Common myeloid progenitor, CD34-positive (primary cell): ENCODE results near the gene TM2D3. TPM values are rescaled to one million over a fixed set of nuclear protein-coding genes. Genes with fewer than 3 reads are reported as not detected.

Experiments used
- CTCF ChIA-PET: fragments of 350-600 bp; sonication (Branson Sonifier 250); formaldehyde crosslinking; loops from one replicate; lab custom pipeline; 2021; ENCODE audit warnings: antibody characterized with exemption; lab: Charles Lee
- POLR2A ChIA-PET: fragments of 350-600 bp; sonication (Branson Sonifier 250); formaldehyde crosslinking; loops from one replicate; lab custom pipeline; 2021; ENCODE audit warnings: antibody characterized with exemption; lab: Charles Lee
- DNase-seq, 3 donors: peaks; one replicate each; pipeline versions ENCODE4 v3.0.0 to v3.0.0-alpha.2; 2013
- H3K27ac ChIP-seq, 2 experiments: 1 replicate in 1 of 2; 2 replicates in 1 of 2; pipeline ENCODE4 v1.7.0; 2013; ENCODE audit warnings: inconsistent platforms in 2 of 2, low read length in 2 of 2, mild to moderate bottlenecking in 2 of 2, low read depth in 1 of 2, moderate library complexity in 1 of 2; ENCODE audit not compliant: severe bottlenecking in 2 of 2, insufficient read depth in 1 of 2, poor library complexity in 1 of 2
- H3K27me3 ChIP-seq, 5 experiments: replicated peaks in 2 of 5; 1 replicate in 3 of 5; 2 replicates in 2 of 5; pipeline versions ENCODE4 v1.6.1 to v1.7.0; 2013; ENCODE audit warnings: low read length in 4 of 5, mild to moderate bottlenecking in 2 of 5, moderate library complexity in 2 of 5, inconsistent platforms in 1 of 5; ENCODE audit not compliant: insufficient read depth in 5 of 5, control insufficient read depth in 4 of 5
- H3K36me3 ChIP-seq, 4 experiments: 1 replicate in 2 of 4; 2 replicates in 2 of 4; pipeline versions ENCODE4 v1.6.1 to v1.7.0; 2013; ENCODE audit warnings: low read length in 3 of 4, control low read depth in 1 of 4, mild to moderate bottlenecking in 1 of 4; ENCODE audit not compliant: control insufficient read depth in 4 of 4, insufficient read depth in 4 of 4
- H3K4me1 ChIP-seq, 4 experiments: 1 replicate in 3 of 4; 2 replicates in 1 of 4; pipeline versions ENCODE4 v1.6.1 to v1.7.1; 2013; ENCODE audit warnings: low read length in 3 of 4, mild to moderate bottlenecking in 3 of 4, control low read depth in 1 of 4, inconsistent platforms in 1 of 4, moderate library complexity in 1 of 4; ENCODE audit not compliant: control insufficient read depth in 4 of 4, insufficient read depth in 4 of 4; ENCODE audit errors: control extremely low read depth in 1 of 4
- H3K4me3 ChIP-seq, 7 experiments: 1 replicate in 4 of 7; 2 replicates in 3 of 7; pipeline versions ENCODE4 v1.5.1 to v1.7.0; 2013; ENCODE audit warnings: mild to moderate bottlenecking in 7 of 7, low read length in 6 of 7, moderate library complexity in 6 of 7, inconsistent platforms in 2 of 7, low read depth in 2 of 7, control low read depth in 1 of 7; ENCODE audit not compliant: insufficient read depth in 4 of 7, control insufficient read depth in 1 of 7; ENCODE audit errors: extremely low read depth in 1 of 7
- H3K9me3 ChIP-seq, 5 experiments: 1 replicate in 4 of 5; 2 replicates in 1 of 5; pipeline versions ENCODE4 v1.6.1 to v1.7.1; 2013; ENCODE audit warnings: low read length in 4 of 5, mild to moderate bottlenecking in 2 of 5, inconsistent platforms in 1 of 5, low read depth in 1 of 5, moderate library complexity in 1 of 5; ENCODE audit not compliant: control insufficient read depth in 4 of 5, insufficient read depth in 2 of 5; ENCODE audit errors: control extremely low read depth in 1 of 5
- whole genome bisulfite sequencing: methylation state at CpG from one replicate; pipeline ENCODE4 v1.1.5; 2013; ENCODE audit not compliant: insufficient coverage; 5-methylcytosine and 5-hydroxymethylcytosine counted together
- polyA plus RNA-seq: library from polyadenylated mRNA; unstranded; fragments of 120-200 nt; gene quantifications from one replicate; pipeline ENCODE4 v1.2.1, GENCODE V29; 2013

Gene TM2D3, protein sequence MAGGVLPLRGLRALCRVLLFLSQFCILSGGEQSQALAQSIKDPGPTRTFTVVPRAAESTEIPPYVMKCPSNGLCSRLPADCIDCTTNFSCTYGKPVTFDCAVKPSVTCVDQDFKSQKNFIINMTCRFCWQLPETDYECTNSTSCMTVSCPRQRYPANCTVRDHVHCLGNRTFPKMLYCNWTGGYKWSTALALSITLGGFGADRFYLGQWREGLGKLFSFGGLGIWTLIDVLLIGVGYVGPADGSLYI
- 38.5 TPM for polyA plus RNA-seq

DNA sequence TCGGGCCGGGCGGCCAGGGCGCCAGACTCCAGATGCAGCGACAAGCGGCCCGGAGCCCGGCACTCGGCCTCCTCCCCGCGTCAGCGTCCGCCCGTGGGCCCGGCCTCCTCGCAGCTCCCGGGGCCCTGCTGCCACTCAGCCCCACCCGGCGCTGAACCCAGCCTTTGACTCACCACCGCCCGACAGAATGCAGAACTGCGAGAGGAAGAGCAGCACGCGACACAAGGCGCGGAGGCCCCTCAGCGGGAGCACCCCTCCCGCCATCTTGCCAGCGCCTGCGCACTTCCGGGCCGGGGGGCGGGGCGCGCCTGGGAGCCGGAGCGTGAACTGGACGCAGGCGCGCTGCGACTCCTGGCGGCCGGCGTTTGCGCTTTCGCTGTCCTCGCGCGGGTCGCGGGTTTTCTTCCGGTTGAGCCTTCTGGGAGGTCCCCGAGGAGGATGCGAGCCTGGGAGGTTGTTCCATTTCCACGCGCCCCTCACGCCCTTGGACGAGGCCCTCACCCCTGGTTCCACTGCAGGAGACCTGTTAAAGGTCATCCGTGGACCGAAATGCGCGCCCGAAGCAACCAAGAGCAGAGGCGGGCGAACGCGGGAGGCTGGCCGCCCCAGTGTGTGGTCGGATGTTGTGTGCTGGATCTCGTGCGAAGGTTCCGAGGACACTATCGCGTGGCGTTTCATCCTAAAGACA is at the start of gene TM2D3:
TM2D3 (minus strand) TSS at position 284 of the 688 bp plus-strand sequence; CDS start at position 264, 20 bp downstream.
- H3K4me3 ChIP-seq, result peak within 1 kb of the TSS; percentile 78 to 93 (median 89)
- H3K36me3 ChIP-seq, result peaks cover 0 to 19% (median 11%) of the 10 kb centered on the region in 4 experiments
- no peaks in the 10 kb centered on the region for H3K9me3 ChIP-seq
- peak within 1 kb of the TSS; percentile 90 to 97 for H3K27ac ChIP-seq
- H3K27me3 ChIP-seq, result no peaks in the 10 kb centered on the region
- ChIA-PET CTCF (interaction anchor here (0.7 to 3.2 kb wide), 6 partner anchors 10 to 363 kb away, joined by 3 to 23 read pairs (median 4); no protein-coding TSS in a partner anchor), POLR2A (interaction anchor here (1.0 kb wide), 1 partner anchor 10 kb away, joined by 3 read pairs; no protein-coding TSS in a partner anchor)
- WGBS, result under 1% methylated on average over 72 of the region's 75 CpGs
- peaks cover 12 to 28% (median 18%) of the 10 kb centered on the region in 4 experiments for H3K4me1 ChIP-seq
- DNase-seq, result peak; percentile 95 to 97 (median 97)

GRCh38 chr15:101698314-101698713 is 46.1 kb upstream of the TM2D3 start:
- no peaks in the 10 kb centered on the region for H3K9me3 ChIP-seq
- no peak for DNase-seq
- no peaks in the 10 kb centered on the region for H3K27me3 ChIP-seq
- H3K4me1 ChIP-seq, result no peaks in the 10 kb centered on the region
- WGBS, result no CpG with 5 or more reads among the region's 2 CpGs
- POLR2A ChIA-PET, result no interaction called here
- no peak overlapping the region for H3K27ac ChIP-seq
- CTCF ChIA-PET, result interaction anchor here (1.3 kb wide), 1 partner anchor 8 kb away, joined by 4 read pairs; no protein-coding TSS in a partner anchor
- no peak overlapping the region for H3K4me3 ChIP-seq
- H3K36me3 ChIP-seq, result peaks cover 9 to 72% (median 51%) of the 10 kb centered on the region in 4 experiments

DNA sequence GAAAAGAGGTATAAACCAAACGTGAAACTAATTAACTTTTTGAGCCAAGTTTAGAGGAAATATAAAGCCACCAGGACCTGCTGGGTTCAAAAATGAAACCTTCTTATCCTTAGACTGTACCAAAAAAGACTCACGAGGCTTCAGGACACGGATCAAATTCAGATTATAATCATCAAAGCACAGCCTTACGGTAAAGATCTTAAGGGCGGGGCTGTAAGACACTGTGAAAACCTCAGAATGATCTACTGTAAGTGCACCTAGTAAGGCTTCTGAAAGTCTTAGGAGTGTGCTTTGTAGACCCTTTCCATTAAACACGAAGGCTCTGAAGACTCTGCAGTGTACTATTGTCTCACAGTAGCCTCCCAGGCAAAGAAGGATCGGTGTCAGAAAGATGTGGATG is 45.3 kb upstream of the TM2D3 start:
- Histone ChIP-seq H3K27ac (no peak overlapping the region), H3K9me3 (no peaks in the 10 kb centered on the region), H3K27me3 (no peaks in the 10 kb centered on the region), H3K36me3 (peaks cover 9 to 72% (median 52%) of the 10 kb centered on the region in 4 experiments), H3K4me1 (no peaks in the 10 kb centered on the region), H3K4me3 (no peak overlapping the region)
- ChIA-PET POLR2A (no interaction called here), CTCF (interaction anchor here (1.3 kb wide), 1 partner anchor 9 kb away, joined by 4 read pairs; no protein-coding TSS in a partner anchor)
- WGBS, result 86% methylated on average over 6 of the region's 7 CpGs
- no peak for DNase-seq

DNA sequence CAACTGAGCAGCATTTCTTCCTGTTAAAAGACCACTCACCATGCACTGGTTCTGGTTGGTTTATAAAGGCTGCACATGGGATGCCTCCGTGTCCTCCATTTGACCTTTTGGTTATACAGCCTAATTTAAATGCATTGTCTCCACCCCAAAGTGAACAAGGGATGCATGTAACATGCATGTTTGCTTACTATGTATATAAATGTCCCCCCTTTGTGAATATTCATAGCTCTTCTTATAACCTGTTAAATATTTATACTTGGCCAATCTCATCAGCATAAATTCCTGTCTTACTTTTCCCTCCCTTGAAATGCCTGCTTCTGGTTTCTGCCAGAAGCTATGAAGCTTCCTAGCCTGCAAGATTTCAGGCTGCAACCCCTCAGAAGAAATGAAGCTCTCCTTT is 44.6 kb upstream of the TM2D3 start:
- no peak for DNase-seq
- 100% methylated on average over 1 of the region's 1 CpG for WGBS
- Histone ChIP-seq H3K27me3 (no peaks in the 10 kb centered on the region), H3K4me3 (no peak overlapping the region), H3K9me3 (no peaks in the 10 kb centered on the region), H3K27ac (no peak overlapping the region), H3K4me1 (no peaks in the 10 kb centered on the region), H3K36me3 (peaks cover 6 to 75% (median 50%) of the 10 kb centered on the region in 4 experiments)
- POLR2A ChIA-PET, result no interaction called here
- CTCF ChIA-PET, result no interaction called here

DNA sequence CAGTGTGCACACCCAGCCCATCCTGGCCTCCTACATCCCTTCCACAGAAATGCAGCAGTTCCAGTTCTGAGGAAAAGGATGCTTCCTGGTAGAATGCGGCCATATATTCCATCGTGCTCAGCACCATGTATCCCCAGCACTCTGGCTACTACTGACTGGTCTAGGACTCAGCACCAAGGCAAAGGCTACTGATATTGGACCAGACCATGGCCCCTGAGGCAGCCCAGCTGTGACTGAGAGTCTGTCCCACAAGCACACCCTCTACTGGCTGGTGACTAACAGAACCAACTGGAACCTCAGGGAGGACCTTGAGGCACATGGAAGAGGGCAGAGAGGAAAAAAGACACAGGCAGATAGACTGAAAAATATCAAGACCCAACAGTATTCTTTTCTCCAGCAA is 42.1 kb upstream of the TM2D3 start:
- Histone ChIP-seq H3K27ac (no peak overlapping the region), H3K4me1 (no peaks in the 10 kb centered on the region), H3K27me3 (no peaks in the 10 kb centered on the region), H3K4me3 (no peak overlapping the region), H3K36me3 (peaks cover 3 to 62% (median 33%) of the 10 kb centered on the region in 4 experiments), H3K9me3 (no peaks in the 10 kb centered on the region)
- ChIA-PET CTCF (no interaction called here), POLR2A (no interaction called here)
- WGBS, result no CpG with 5 or more reads among the region's 2 CpGs
- DNase-seq, result no peak

GRCh38 chr15:101692801-101693598 is 40.8 kb upstream of the TM2D3 start:
- POLR2A ChIA-PET, result no interaction called here
- Histone ChIP-seq H3K9me3 (no peaks in the 10 kb centered on the region), H3K36me3 (peaks cover 3 to 51% (median 23%) of the 10 kb centered on the region in 4 experiments), H3K27me3 (no peaks in the 10 kb centered on the region), H3K4me1 (no peaks in the 10 kb centered on the region), H3K4me3 (no peak overlapping the region), H3K27ac (no peak overlapping the region)
- CTCF ChIA-PET, result no interaction called here
- WGBS, result no CpG with 5 or more reads among the region's 4 CpGs
- DNase-seq, result no peak
